ENCODE results near the gene KANK3.
A peak's percentile ranks its signal among the peaks of the same experiment; 100 is the strongest.

Gene KANK3

DNA sequence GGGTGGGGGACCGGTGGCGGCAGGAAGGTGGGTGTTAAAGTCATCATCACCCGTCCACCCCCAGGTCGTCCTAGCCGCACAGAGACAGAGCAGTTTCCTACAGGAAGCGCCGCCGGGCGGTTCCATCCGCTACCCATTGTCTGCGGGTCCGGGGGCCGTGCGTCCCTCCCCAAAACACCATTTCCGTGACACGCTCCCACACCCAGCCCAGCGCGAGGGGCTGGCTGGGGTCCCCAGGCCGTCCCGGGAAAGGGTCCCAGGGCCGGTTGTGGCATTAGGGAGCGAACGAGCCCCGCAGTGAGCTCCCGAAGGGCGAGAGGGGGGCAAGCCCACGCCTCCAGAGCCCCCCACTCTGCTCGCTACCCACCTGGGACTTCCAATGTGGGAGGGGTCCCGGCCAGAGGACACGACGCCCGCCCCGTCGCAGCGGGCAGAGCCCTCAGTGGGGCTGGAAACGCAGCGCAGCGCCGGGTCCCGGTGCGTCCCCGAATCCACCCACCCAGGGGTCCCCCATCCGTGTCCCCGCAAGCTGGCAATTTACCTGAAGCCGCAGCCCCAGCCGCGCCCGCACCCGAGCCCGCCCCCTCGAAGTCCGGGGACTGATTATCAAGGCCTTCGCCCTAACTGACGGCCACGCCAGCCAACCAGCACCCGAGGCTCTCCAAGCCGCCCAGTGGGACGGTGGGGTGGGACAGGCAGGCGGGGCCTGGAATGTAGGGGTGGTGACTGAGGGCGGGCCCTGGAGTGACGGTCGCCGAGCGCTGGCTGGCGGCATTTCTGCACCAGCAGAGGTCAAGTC lies at the start of gene KANK3:
TSS of gene KANK3 (minus strand) at position 579 of the 799 bp plus-strand sequence. CDS start 5,434 bp downstream, outside the sequence.
- DNase-seq, result peak; percentile 94 to 98
- intact Hi-C loops (cut with DNase I; ENCODE audit: low total_unique reads), result no loop called here
- Histone ChIP-seq H3K9me3 (no peaks in the 10 kb centered on the region), H3K4me1 (peaks cover 0 to 20% (median 8%) of the 10 kb centered on the region in 4 donors), H3K27me3 (no peaks in the 10 kb centered on the region), H3K36me3 (no peaks in the 10 kb centered on the region), H3K27ac (peak within 1 kb of the TSS; percentile 81 to 89), H3K4me3 (peak within 1 kb of the TSS; percentile 81)
- TF ChIP-seq, protein P1, sequence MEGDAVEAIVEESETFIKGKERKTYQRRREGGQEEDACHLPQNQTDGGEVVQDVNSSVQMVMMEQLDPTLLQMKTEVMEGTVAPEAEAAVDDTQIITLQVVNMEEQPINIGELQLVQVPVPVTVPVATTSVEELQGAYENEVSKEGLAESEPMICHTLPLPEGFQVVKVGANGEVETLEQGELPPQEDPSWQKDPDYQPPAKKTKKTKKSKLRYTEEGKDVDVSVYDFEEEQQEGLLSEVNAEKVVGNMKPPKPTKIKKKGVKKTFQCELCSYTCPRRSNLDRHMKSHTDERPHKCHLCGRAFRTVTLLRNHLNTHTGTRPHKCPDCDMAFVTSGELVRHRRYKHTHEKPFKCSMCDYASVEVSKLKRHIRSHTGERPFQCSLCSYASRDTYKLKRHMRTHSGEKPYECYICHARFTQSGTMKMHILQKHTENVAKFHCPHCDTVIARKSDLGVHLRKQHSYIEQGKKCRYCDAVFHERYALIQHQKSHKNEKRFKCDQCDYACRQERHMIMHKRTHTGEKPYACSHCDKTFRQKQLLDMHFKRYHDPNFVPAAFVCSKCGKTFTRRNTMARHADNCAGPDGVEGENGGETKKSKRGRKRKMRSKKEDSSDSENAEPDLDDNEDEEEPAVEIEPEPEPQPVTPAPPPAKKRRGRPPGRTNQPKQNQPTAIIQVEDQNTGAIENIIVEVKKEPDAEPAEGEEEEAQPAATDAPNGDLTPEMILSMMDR (IDR thresholded peaks at IDR 0.05), result no peak

DNA sequence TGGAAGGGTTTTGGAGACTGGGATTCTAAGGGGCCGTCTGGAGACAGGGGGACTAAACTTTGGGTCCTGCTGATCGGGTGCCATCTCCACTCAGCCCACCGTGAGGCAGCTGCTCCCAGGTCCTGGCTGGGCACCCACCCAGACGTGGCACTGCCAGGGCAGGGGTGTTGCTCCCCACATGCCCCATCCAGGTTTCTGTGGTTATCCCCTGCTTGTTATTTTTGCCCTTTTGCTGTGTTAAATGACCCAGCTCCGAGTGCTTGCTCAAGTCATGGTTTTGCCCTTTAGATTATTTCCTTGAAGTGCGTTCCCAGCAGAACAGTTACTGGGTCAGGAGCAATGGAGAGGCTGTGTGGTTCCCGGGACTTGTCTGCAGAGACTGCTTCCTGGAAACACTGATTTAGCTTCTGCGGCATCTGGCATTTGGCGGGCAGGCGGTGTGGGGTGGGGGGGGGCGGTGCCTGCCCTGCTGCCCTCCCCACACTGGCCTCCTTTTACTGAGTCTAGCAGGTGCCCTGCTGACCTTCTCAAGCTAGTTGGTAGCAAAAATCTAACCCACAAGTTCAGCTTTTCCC lies 49.0 kb upstream of the KANK3 start:
- intact Hi-C loops (cut with DNase I; ENCODE audit: low total_unique reads), result no loop called here
- DNase-seq, result peak in 1 of 2 donors; percentile 80
- TF ChIP-seq, protein P1 (IDR thresholded peaks at IDR 0.05), result no peak
- Histone ChIP-seq H3K27ac (peak overlapping the region; percentile 99 to 100), H3K4me3 (peak overlapping the region in 1 of 2 donors; percentile 92), H3K27me3 (no peaks in the 10 kb centered on the region), H3K4me1 (peaks cover 4 to 68% (median 56%) of the 10 kb centered on the region in 4 donors), H3K9me3 (no peaks in the 10 kb centered on the region), H3K36me3 (peaks cover 0 to under 1% (median 0%) of the 10 kb centered on the region in 3 donors)

DNA sequence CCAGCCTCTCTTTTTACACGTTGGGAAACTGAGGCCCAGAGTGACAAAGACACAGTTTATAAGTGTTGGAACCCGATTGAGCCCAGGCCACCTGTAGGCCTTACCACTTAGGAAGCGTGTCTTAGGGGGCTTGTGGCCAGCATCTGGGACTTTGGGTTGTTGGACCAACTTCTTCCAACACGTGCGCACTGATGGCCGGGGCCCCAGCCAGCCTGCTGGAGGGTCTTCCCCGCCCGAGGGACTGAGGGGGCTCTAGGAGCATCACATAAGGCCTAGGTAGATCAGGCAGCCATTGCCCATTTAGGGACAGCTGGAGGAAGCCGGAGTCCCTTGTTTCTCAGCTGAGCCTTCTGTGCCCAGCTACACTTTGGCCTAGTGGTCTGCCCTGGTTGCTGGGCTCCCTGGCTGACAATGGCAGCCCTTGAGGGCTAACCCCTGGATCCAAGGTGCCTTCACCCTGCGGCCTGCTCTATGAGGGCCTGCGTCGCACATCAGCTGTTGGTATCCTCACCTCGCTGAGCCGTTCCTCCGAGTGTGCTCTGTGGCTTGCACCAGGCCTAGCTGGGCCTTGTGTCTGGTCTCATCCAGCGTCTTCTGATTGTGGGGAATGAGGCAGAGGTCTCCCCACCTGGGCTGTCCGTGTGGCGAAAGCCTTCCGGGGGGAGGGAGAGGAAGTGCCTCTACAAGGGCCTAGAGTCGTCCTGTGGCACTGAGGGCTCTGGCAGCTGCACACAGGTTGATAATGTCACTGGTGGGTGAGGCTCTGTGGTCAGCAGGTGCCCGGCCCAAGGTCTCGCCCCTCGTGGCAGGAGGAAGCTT lies 48.3 kb upstream of the KANK3 start:
- peaks cover 0 to 7% (median 5%) of the 10 kb centered on the region in 3 donors for H3K36me3 ChIP-seq
- no peak for DNase-seq
- intact Hi-C loops (cut with DNase I; ENCODE audit: low total_unique reads), result loop anchor here (2.0 kb wide), 1 partner anchor 29 kb away; no protein-coding TSS in a partner anchor
- H3K4me3 ChIP-seq, result peak overlapping the region; percentile 84 to 92
- no peaks in the 10 kb centered on the region for H3K27me3 ChIP-seq
- H3K27ac ChIP-seq, result peak overlapping the region; percentile 99 to 100
- H3K9me3 ChIP-seq, result no peaks in the 10 kb centered on the region
- peaks cover 4 to 62% (median 49%) of the 10 kb centered on the region in 4 donors for H3K4me1 ChIP-seq
- TF ChIP-seq, protein P1 (IDR thresholded peaks at IDR 0.05), result no peak

DNA sequence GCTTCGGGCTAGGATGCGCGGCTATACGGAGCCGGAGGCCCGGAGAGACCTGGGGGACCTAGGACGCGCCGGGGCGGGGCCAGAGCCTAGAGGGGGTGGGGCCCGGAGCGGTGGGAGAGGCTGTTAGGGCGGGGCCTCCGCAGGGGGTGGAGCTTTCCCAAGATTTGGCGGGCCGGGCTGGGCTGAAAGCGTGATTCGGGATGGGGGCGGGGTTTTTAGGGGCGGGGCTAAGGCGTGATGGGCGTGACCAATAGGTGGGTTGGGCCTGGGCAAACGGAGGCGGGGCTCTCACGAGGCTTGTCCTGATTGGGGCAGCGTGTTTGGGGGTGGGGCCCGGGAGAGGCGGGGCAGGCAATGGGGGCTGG lies 47.5 kb upstream of the KANK3 start:
- Histone ChIP-seq H3K4me3 (peak overlapping the region; percentile 84 to 92), H3K27me3 (no peaks in the 10 kb centered on the region), H3K9me3 (no peaks in the 10 kb centered on the region), H3K27ac (peak overlapping the region; percentile 99 to 100), H3K36me3 (peaks cover 0 to 11% (median 10%) of the 10 kb centered on the region in 3 donors), H3K4me1 (peaks cover 4 to 54% (median 45%) of the 10 kb centered on the region in 4 donors)
- TF ChIP-seq, protein P1 (IDR thresholded peaks at IDR 0.05), result no peak
- DNase-seq, result peak; percentile 95 to 98
- intact Hi-C loops (cut with DNase I; ENCODE audit: low total_unique reads), result loop anchor here (2.0 kb wide), 1 partner anchor 28 kb away; no protein-coding TSS in a partner anchor

DNA sequence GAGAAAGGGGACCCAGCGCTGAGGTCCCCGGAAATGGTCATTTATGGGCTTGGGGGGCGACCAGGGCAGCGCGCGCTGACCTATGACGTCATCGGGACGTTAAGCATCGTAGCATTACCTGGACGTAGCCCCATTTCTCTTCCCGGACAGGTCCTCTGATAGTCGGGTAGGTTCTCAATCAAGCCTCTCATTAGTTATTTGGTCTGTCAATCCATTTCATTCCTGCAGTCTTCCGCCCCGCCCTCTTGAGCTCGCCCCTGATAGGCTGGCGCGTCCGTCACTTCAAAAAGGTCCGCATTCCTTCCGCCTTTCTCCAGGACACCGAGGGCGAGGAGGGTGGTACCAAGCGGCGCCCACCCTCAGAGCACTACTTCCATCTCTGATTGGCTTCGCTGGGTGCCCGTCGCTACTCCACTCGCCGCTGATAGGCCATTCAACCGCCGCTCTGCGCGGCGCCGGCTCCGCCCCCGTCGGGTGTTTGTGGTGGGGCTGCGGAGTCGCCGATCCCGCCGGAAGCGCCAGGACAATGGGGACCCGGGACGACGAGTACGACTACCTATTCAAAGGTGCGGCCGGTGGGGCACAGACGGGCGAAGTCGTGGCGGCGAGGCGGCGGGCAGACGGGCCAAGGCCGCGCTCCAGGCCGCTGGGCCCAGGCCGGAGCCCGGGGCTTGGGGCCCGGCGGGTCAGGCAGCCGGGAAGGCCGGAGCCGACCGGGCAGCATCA lies 47.0 kb upstream of the KANK3 start, which contains the start of gene RAB11B:
TSS of gene RAB11B (plus strand) at position 470 of the 726 bp plus-strand sequence. CDS start at position 527, 57 bp downstream.
- peak; percentile 100 for DNase-seq
- Histone ChIP-seq H3K27me3 (no peaks in the 10 kb centered on the region), H3K4me3 (peak within 1 kb of the TSS; percentile 84 to 92), H3K36me3 (peaks cover 0 to 11% (median 10%) of the 10 kb centered on the region in 3 donors), H3K27ac (peak within 1 kb of the TSS; percentile 99 to 100), H3K9me3 (no peaks in the 10 kb centered on the region), H3K4me1 (peaks cover 4 to 49% (median 41%) of the 10 kb centered on the region in 4 donors)
- intact Hi-C loops (cut with DNase I; ENCODE audit: low total_unique reads), result loop anchor here (2.0 kb wide), 1 partner anchor 27 kb away; no protein-coding TSS in a partner anchor
- TF ChIP-seq, protein P1 (IDR thresholded peaks at IDR 0.05), result peak in 1 of 2 experiments; percentile 22

Data from tibial artery (tissue), 4 donors.